Ectodermal cell (in vitro differentiated cells): ENCODE data around the gene MACROD1.

Experiments
- H3K27ac ChIP-seq: 2 replicates; pipeline ENCODE4 v1.7.0; 2013; ENCODE audit warnings: mild to moderate bottlenecking, low read depth, low read length; ENCODE audit not compliant: insufficient read depth, poor library complexity, severe bottlenecking
- H3K27me3 ChIP-seq: 2 replicates; pipeline ENCODE4 v1.7.0; 2013; ENCODE audit warnings: mild to moderate bottlenecking, low read length; ENCODE audit not compliant: insufficient read depth, control insufficient read depth, poor library complexity, severe bottlenecking
- H3K36me3 ChIP-seq: one replicate; pipeline ENCODE4 v1.7.0; 2013; ENCODE audit warnings: low read length; ENCODE audit not compliant: control insufficient read depth, insufficient read depth
- H3K4me1 ChIP-seq: one replicate; pipeline ENCODE4 v1.7.0; 2013; ENCODE audit warnings: low read length; ENCODE audit not compliant: control insufficient read depth, insufficient read depth
- H3K4me3 ChIP-seq: 2 replicates; pipeline ENCODE4 v1.7.0; 2013; ENCODE audit warnings: low read depth, low read length, control low read depth; ENCODE audit not compliant: insufficient read depth
- H3K9me3 ChIP-seq: 2 replicates; pipeline ENCODE4 v1.7.0; 2013; ENCODE audit warnings: mild to moderate bottlenecking, low read length, moderate library complexity; ENCODE audit not compliant: control insufficient read depth
- WGBS, 2 experiments: methylation state at CpG; one replicate each; pipeline ENCODE4 v1.1.7; 2013; ENCODE audit warnings: missing lambda C conversion rate in 2 of 2; 5-methylcytosine and 5-hydroxymethylcytosine counted together

The MACROD1 gene

DNA sequence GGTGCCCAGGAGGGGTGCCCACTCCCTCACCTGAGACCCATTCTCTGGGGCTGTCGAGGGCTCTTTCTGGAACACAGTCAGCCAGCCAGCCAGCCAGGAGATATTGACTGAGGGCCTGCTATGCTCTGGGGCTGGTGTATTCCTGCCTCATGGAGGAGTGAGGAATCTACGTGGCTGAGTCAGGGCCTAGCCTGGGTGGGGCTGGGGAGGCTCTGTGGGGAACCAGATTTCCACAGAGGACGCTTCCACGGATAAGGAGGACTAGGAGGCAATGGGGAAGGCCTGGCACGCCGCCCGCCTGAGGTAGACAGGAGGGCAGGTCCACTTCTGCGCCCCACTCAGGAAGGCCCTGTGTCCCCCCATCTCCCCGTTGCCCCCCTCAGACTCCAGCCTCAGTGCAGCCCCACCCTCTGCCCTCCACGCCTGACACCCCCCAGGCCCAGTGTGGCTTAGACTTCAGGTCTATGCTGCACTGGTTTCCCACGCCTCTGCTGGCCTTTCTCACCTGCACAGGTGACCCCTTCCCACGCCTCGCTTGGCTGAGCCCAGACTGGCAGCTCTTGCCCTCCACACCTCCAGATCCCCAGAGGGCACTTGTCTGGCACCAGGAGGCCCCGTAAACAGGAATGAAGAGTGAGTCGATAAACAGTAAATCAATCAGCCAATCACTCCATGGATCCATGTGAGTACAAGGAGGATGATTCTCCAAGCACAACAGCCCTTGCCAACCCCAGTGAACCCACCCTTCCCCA, 37.5 kb downstream of the MACROD1 start:
- H3K9me3 ChIP-seq, result no peaks in the 10 kb centered on the region
- no peaks in the 10 kb centered on the region for H3K27me3 ChIP-seq
- WGBS, 2 experiments, result 85 to 87% methylated on average over 15 of the region's 15 CpGs
- no peak overlapping the region for H3K4me3 ChIP-seq
- peaks cover 25% of the 10 kb centered on the region for H3K4me1 ChIP-seq
- no peaks in the 10 kb centered on the region for H3K36me3 ChIP-seq
- H3K27ac ChIP-seq, result no peak overlapping the region

DNA sequence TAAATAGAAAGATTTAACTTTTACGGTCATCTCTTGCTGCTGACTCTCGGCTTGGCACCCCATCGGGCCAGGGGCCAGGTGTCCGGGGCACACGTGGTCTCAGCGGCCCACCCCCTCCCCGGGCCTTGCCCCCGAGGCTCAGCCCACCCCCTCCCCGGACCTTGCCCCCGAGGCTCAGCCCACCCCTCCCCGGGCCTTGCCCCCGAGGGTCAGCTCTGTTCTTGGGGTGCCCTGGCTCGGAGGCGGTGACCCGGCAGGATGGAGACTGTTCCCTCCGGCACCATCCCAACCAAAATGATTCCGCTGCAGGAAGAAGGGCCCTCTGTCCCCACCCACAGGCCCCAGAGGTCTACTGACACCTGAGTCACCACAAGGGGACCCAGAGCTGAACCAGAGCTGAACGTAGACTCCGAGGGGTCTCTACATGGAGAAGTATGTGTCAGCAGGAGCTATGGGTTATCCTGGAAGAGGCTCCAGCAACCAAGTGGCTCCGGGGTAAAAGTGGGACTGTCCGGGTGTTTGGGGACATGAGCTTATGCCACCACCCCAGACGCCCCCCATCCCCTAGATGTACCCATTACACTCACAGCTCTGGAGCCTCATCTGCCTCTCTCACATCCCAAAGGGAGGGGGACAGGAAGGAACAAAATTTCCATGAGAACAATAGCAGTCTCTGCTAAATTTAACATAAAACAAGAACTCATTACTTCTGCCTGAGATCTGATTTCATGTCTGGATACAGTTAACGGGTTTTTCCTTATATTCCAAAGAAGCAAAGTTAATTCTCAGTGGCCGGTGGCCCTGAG, 38.4 kb downstream of the MACROD1 start:
- peaks cover 23% of the 10 kb centered on the region for H3K4me1 ChIP-seq
- H3K27me3 ChIP-seq, result no peaks in the 10 kb centered on the region
- WGBS, 2 experiments, result 84 to 85% methylated on average over 24 of the region's 24 CpGs

DNA sequence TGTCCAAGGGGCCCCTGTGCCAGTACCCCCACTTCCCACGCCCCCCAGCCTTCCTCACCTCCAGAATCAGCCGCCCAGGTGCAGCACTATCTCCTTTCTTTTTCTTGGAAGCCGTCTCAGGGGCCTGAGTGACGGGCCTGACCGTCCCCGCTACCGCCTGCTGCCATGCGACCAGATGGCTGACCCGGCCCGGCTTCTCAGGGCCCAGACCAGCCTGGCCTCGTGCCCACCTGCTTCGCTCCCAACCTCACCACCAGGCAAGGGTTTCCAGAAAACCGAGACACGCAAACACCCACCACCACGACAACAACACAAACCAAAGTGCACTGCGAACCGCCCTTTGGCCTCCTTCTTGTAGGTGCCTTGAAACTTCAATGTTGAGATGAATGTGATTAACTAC, 39.1 kb downstream of the MACROD1 start:
- WGBS, 2 experiments, result 90 to 91% methylated on average over 17 of the region's 17 CpGs
- Histone ChIP-seq H3K27ac (no peak overlapping the region), H3K9me3 (no peaks in the 10 kb centered on the region)

More for the DNA sequence above, 38.4 kb downstream of the MACROD1 start:
- H3K36me3 ChIP-seq, result no peaks in the 10 kb centered on the region
- no peak overlapping the region for H3K27ac ChIP-seq
- H3K9me3 ChIP-seq, result no peaks in the 10 kb centered on the region
- no peak overlapping the region for H3K4me3 ChIP-seq

DNA sequence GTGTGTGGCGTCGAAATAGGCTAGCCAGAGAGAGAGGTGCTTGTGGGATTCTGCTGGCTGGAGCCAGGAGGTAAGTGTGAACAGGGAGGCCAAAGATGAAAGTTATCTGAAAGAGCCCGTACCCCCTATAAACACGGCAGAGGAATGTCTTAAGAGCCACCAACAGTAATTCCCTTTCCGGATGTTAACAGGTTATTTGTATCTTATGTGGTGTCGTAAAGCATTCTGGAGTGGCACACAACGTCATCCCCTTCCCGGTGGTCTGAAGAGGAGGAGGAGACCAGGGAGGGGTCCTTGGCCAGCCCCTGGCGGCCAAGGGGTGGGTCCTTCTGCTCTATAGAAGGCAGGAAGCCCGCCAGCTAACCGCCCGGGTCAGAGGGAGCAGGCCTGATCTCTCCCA, 39.5 kb downstream of the MACROD1 start:
- no peak overlapping the region for H3K4me3 ChIP-seq
- no peaks in the 10 kb centered on the region for H3K36me3 ChIP-seq
- no peaks in the 10 kb centered on the region for H3K9me3 ChIP-seq
- WGBS, 2 experiments, result 82 to 85% methylated on average over 12 of the region's 12 CpGs
- peaks cover 23% of the 10 kb centered on the region for H3K4me1 ChIP-seq
- no peaks in the 10 kb centered on the region for H3K27me3 ChIP-seq
- H3K27ac ChIP-seq, result no peak overlapping the region

More for the DNA sequence above, 39.1 kb downstream of the MACROD1 start:
- H3K27me3 ChIP-seq, result no peaks in the 10 kb centered on the region
- H3K4me1 ChIP-seq, result peaks cover 23% of the 10 kb centered on the region
- no peak overlapping the region for H3K4me3 ChIP-seq
- no peaks in the 10 kb centered on the region for H3K36me3 ChIP-seq

DNA sequence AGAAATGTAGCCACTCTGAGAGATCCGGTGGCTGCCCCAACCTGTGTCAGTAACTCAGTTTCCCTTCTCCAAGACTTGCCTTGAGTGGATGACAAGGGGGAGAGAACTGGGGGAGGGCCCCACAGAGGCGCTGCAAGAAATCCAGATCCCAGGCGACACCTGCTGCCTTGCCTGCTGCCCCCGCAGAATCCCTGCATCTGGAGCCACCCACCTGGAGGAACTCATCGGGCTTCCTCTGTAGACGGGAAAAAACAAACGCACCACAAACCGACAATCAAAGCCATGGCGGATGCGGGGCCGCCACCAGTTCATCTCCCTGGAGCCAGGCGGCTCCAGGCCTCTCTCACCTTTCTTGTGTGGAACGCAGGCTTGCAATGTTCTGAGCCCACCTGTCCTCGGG, 40.2 kb downstream of the MACROD1 start:
- H3K36me3 ChIP-seq, result no peaks in the 10 kb centered on the region
- no peak overlapping the region for H3K4me3 ChIP-seq
- WGBS, 2 experiments, result 88 to 89% methylated on average over 14 of the region's 14 CpGs
- no peaks in the 10 kb centered on the region for H3K27me3 ChIP-seq
- peaks cover 29% of the 10 kb centered on the region for H3K4me1 ChIP-seq
- no peaks in the 10 kb centered on the region for H3K9me3 ChIP-seq
- H3K27ac ChIP-seq, result no peak overlapping the region

DNA sequence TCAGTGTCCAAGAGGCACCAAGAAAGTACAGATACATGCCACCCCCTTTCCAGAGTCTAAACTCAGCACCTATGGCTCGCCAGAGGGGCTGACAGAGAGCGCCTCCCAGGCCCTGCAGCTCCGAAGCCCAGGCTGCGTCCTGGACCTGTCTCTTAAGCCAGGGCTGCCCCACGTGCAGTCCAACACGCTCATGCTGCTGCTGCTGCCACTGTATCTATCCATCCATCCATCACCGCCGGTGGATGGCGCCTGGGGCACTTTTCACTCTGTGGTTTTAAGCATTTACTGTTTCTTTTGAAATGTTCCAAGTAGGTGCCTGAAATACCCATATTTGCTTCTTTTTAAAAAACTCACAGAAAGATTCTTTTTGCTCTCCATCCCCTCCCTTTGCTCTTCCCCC, 41.8 kb downstream of the MACROD1 start:
- peaks cover 39% of the 10 kb centered on the region for H3K4me1 ChIP-seq
- H3K9me3 ChIP-seq, result no peaks in the 10 kb centered on the region
- 85 to 86% methylated on average over 9 of the region's 9 CpGs for WGBS, 2 experiments

DNA sequence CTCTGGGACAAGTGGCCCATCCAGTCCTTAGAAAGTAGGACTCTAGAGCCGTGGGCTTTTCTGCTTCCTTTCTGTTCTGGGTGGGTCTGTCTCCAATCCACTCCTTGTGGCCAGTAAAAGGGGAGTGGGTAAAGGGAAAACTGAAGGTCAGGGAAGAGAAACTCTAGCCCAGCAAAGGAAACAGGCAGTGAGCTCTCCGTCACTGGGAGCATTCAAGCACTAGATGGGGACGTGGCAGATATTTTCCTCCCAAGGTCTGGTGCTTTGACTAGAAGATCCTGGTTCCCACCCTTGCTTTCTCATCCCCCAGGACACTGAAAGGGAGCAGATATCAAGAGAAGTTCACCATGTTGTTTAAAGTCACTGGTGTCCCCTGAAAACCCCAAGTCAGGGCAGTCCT, 42.2 kb downstream of the MACROD1 start:
- Histone ChIP-seq H3K9me3 (no peaks in the 10 kb centered on the region), H3K4me1 (peaks cover 42% of the 10 kb centered on the region), H3K4me3 (no peak overlapping the region), H3K36me3 (no peaks in the 10 kb centered on the region), H3K27me3 (no peaks in the 10 kb centered on the region), H3K27ac (no peak overlapping the region)
- WGBS, 2 experiments, result 95 to 97% methylated on average over 3 of the region's 3 CpGs

More for the DNA sequence above, 41.8 kb downstream of the MACROD1 start:
- no peak overlapping the region for H3K27ac ChIP-seq
- H3K36me3 ChIP-seq, result no peaks in the 10 kb centered on the region
- H3K4me3 ChIP-seq, result no peak overlapping the region
- H3K27me3 ChIP-seq, result no peaks in the 10 kb centered on the region

DNA sequence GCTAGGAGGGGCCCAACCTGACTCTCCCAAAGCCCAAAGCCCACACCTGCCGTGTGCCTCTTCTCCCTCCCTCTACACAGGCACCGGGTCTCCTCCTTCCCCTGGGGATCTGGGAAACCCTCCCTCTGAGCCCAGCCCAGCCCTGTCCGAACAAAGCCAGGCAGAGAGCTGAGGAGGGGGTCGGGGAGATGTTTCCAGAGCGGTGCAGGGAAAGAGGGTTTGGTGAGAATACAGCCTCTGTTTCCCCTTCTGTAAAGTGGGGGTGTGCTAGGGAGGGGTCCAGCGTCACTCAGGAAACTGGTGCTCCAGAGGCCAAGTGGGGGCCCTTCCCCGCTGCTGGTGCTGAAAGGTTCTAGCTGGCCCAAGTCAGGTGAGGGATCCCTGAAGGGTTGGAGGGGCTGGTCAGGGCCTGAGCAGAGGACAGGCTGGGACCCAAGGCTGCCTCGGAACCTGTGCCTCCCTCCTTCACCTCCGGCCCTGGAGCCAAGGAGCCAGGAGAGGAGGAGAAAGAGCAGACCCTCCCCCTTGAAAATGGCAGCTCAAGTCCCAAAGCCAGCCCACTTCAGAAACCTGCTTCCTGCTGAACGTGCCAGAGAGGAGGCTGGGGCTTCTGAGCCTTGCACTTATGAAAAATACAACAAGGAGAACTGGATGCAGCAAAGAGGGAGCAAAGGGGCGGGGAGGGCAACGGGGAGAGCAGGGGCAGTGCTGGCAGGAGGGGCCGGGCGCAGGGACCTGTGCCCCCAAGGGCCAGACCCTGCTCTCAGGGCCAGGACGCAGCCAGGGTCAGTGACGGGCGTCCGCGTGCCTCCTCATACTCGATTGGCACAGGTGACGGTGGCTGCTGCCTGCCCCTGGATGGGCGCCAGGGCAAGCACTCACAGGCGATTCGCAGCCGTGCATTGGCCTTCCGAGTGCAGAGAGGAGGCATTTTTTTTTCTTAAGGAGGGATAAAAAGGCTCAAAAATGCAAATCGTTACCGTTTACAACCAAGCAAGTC, 43.2 kb downstream of the MACROD1 start:
- no peak overlapping the region for H3K4me3 ChIP-seq
- H3K9me3 ChIP-seq, result no peaks in the 10 kb centered on the region
- WGBS, 2 experiments, result 76 to 78% methylated on average over 28 of the region's 28 CpGs
- H3K27ac ChIP-seq, result no peak overlapping the region
- no peaks in the 10 kb centered on the region for H3K36me3 ChIP-seq
- peaks cover 42% of the 10 kb centered on the region for H3K4me1 ChIP-seq
- H3K27me3 ChIP-seq, result no peaks in the 10 kb centered on the region

DNA sequence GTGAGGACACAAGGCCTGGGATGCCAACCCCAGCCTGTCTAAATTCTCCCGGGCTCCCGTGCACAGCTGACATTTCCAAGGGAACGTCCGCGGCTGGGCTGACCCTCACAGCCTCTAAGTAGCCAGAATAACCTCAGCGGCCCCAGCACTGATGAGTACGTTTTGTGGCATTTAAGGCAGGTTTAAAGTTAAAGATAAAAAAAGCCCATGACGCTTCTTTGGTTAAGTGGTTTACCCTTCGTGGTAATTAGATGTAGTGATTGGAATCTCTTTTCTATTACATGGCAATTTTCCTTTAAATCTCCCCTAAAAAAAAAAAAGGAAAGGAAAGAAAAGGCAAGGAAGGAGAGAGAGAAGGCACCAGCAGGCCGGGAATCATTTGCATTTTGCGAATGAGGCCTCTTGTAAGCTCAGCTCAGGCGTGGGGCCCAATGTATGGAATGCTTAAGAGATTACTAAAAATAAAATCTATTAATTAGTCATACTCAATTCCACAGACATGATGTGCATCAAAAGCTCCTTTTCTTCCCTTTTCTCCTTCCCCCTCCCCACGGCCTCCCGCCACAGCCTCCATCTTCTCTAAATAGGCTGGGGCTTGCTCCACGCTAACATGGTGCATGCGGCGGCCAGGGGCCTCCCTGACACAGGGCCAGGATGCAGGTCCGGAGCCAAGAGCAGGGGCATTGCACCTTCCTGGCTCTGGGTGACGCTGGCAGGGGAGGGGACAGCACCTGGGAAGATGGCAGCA, 44.1 kb downstream of the MACROD1 start:
- H3K4me1 ChIP-seq, result peaks cover 42% of the 10 kb centered on the region
- whole genome bisulfite sequencing, 2 experiments, result 58 to 65% methylated on average over 15 to 18 of the region's 19 CpGs
- H3K4me3 ChIP-seq, result no peak overlapping the region
- no peak overlapping the region for H3K27ac ChIP-seq
- no peaks in the 10 kb centered on the region for H3K27me3 ChIP-seq
- H3K9me3 ChIP-seq, result no peaks in the 10 kb centered on the region
- H3K36me3 ChIP-seq, result no peaks in the 10 kb centered on the region
